Lower leg skin (tissue), 3 donors: ENCODE data around the gene DOCK9.

Experiments used
- CTCF ChIP-seq, 3 donors: fragments of 450-650 bp; IDR thresholded peaks; one replicate each; pipeline ENCODE4 v1.5.1; 2016; ENCODE audit warnings: antibody characterized with exemption in 3 of 3, mild to moderate bottlenecking in 3 of 3, moderate library complexity in 2 of 3
- POLR2A ChIP-seq, 2 donors: fragments of 450-650 bp; IDR thresholded peaks; one replicate each; pipeline ENCODE4 v1.6.1; 2016 to 2017; ENCODE audit warnings: antibody characterized with exemption in 2 of 2, mild to moderate bottlenecking in 1 of 2, moderate library complexity in 1 of 2

DNA sequence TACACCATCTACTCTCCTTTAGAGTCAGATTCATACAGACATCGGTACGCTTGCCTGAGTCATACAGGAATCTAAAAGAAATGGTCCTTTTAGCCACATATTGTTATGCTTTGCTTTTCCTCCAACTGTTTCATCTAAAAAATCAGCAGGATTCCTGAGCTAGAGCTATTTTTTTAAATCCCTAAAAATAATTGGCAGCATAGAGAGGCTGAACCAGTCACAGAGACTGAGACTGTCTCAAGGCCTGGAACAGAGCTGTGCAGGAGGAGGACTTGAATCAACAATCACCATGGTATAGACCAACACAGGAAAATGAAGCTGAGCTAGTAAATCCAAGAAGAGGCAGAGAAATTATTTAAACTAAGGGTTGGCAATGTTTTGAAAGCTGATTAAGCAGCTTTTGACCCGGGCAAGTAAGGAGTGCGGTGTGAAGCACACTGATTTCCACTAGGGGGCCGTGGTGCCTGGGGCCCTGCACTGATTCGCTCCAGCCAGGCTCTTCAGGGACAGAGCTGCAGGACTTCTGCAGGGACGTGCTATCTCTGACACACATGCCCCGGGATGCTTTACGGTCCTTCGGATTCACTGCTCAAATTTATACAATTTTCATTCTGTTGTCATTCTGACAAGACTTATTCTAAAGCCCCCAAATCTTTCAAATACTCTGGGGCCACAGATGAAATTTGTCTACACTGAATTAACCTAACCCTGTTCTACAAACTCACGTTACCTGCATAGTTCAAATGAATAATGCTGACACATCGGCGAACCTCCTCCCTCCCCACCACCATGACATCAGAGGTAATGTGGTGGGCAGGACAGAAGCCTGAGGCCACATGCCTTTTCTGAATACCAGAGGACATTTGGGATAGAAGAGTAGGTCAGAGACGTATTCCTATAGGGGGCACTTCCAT is 137.8 kb downstream of the DOCK9 start:
- TF ChIP-seq CTCF (IDR thresholded peaks at IDR 0.05), result no peak
- TF ChIP-seq POLR2A (IDR thresholded peaks at IDR 0.05), result no peak
